Neural crest cell (in vitro differentiated cells): ENCODE results near the gene ELP4. TPM values are rescaled to one million over a fixed set of nuclear protein-coding genes. Genes with fewer than 3 reads are reported as not detected.
A peak's percentile ranks its signal among the peaks of the same experiment; 100 is the strongest.

Source experiments
- DNase-seq: peaks from one replicate; pipeline ENCODE4 v3.0.0; 2021; ENCODE audit warnings: low read depth, mixed read lengths, low spot score
- H3K27ac Mint-ChIP-seq: one replicate; pipeline ENCODE4 v1.8.0; 2021; ENCODE audit warnings: mild to moderate bottlenecking, mixed read lengths; ENCODE audit not compliant: unreplicated experiment
- H3K27me3 Mint-ChIP-seq: 2 replicates; pipeline ENCODE4 v1.8.0; 2021; ENCODE audit warnings: low read depth, mild to moderate bottlenecking, mixed read lengths
- H3K36me3 Mint-ChIP-seq: 2 replicates; pipeline ENCODE4 v1.8.0; 2021; ENCODE audit warnings: low read depth, mild to moderate bottlenecking, mixed read lengths
- H3K4me1 Mint-ChIP-seq: 2 replicates; pipeline ENCODE4 v1.8.0; 2021; ENCODE audit warnings: mixed read lengths
- H3K4me3 Mint-ChIP-seq: one replicate; pipeline ENCODE4 v1.8.0; 2021; ENCODE audit warnings: mild to moderate bottlenecking, mixed read lengths
- H3K9me3 Mint-ChIP-seq: 2 replicates; pipeline ENCODE4 v1.8.0; 2021; ENCODE audit warnings: mixed read lengths
- total RNA-seq: library from RNA; stranded (reverse); gene quantifications from 2 replicates; pipeline ENCODE4 v1.2.1, GENCODE V29; 2021
- TF ChIP-seq, protein P1 (sequence below): fragments of 200-600 bp; sonication (generic); conservative IDR thresholded peaks from 2 replicates; pipeline ENCODE4 v1.5.0; 2021; ENCODE audit warnings: antibody characterized with exemption, mild to moderate bottlenecking

The ELP4 gene
- total RNA-seq, 1 donor from 2014 or later: 19.9 TPM

- no peaks in the 10 kb centered on the region for H3K9me3 Mint-ChIP-seq
- DNase-seq: no peak
- H3K4me3 Mint-ChIP-seq: peak overlapping the region; percentile 73
- TF ChIP-seq, protein P1, sequence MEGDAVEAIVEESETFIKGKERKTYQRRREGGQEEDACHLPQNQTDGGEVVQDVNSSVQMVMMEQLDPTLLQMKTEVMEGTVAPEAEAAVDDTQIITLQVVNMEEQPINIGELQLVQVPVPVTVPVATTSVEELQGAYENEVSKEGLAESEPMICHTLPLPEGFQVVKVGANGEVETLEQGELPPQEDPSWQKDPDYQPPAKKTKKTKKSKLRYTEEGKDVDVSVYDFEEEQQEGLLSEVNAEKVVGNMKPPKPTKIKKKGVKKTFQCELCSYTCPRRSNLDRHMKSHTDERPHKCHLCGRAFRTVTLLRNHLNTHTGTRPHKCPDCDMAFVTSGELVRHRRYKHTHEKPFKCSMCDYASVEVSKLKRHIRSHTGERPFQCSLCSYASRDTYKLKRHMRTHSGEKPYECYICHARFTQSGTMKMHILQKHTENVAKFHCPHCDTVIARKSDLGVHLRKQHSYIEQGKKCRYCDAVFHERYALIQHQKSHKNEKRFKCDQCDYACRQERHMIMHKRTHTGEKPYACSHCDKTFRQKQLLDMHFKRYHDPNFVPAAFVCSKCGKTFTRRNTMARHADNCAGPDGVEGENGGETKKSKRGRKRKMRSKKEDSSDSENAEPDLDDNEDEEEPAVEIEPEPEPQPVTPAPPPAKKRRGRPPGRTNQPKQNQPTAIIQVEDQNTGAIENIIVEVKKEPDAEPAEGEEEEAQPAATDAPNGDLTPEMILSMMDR: no peak
- peaks cover 87% of the 10 kb centered on the region for H3K27me3 Mint-ChIP-seq
- peaks cover 31% of the 10 kb centered on the region for H3K36me3 Mint-ChIP-seq
- peak overlapping the region; percentile 31 for H3K27ac Mint-ChIP-seq
- H3K4me1 Mint-ChIP-seq: peaks cover 71% of the 10 kb centered on the region
Observed at GRCh38 chr11:31796499-31797189, 287.1 kb downstream of the ELP4 start.

DNA sequence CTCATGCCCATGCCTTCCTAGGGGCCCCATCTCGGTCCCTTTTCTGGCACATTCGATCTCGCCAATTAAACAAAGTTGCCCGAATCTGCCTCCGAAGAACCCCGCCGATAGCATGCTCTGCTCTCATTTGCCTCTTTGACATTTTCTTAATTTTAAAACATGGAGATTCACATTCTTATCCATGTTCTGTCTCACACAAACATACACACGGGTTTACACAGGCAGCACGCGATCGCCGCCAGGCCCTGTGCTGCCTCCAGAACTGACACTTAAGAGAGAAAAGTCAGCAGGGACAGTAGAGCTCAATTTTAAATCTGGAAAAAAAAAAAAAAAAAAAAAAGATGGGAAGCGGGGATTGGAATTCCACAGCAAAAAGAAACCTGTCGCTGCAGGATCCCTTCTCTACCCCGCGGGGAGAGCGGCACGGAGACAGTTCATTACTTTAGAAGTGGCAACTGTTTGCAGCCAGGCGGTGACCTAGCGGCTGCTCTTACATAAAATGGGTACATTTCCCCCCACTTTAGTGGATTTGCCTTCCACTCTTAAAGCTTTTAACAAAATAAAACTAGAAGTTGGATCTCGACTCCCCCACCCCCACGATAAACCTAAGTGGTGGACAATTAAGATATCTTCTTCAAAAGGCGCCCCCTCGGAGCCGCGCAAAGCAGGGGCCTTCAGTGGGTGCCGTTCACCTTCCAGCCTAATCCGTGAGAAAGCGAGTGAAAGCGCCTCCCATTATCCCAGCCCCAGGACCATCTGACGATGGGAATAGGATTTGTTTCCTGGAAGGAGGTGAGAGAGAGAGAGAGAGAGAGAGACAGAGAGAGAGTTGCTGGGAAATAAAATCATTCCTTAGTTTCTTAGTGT, 287.9 kb downstream of the ELP4 start:
- DNase-seq: no peak
- peaks cover 31% of the 10 kb centered on the region for H3K36me3 Mint-ChIP-seq

DNA sequence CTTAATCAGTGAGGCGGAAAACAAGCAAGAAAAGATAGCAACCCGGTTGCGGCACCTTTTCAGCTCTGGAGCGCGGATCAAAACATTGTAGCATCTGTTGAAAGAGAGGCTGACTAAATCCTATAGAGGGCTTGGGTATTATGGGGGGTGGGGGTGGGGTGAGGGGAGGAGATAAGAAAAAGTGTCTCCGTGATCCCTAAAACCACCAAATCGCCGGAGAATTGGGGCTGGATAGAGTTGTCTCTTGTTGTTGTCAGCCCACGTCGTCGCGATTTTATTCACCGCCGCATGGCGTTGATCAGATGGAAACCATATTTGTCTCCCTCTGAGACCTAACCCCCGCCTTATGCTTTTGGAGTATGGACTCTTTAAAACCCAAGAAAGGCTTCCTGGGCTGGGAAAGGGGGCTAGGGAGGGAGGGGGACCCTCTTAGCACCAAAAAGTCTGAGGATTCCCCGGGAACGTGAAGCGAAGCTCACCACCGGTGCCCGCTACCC, 288.5 kb downstream of the ELP4 start:
- no peaks in the 10 kb centered on the region for H3K9me3 Mint-ChIP-seq
- H3K36me3 Mint-ChIP-seq: peaks cover 33% of the 10 kb centered on the region
- peaks cover 77% of the 10 kb centered on the region for H3K4me1 Mint-ChIP-seq
- H3K27ac Mint-ChIP-seq: no peak overlapping the region
- H3K27me3 Mint-ChIP-seq: peaks cover 95% of the 10 kb centered on the region
- DNase-seq: no peak
- TF ChIP-seq, protein P1: no peak
- H3K4me3 Mint-ChIP-seq: peak overlapping the region; percentile 61

More for the DNA sequence above, 287.9 kb downstream of the ELP4 start:
- TF ChIP-seq, protein P1: no peak
- peak overlapping the region; percentile 64 for H3K27ac Mint-ChIP-seq
- H3K9me3 Mint-ChIP-seq: no peaks in the 10 kb centered on the region
- peaks cover 94% of the 10 kb centered on the region for H3K27me3 Mint-ChIP-seq
- peaks cover 71% of the 10 kb centered on the region for H3K4me1 Mint-ChIP-seq
- peak overlapping the region; percentile 73 for H3K4me3 Mint-ChIP-seq

- Mint-ChIP-seq H3K27ac (peak overlapping the region; percentile 38), H3K4me3 (peak overlapping the region; percentile 78), H3K27me3 (peaks cover 98% of the 10 kb centered on the region), H3K4me1 (peaks cover 79% of the 10 kb centered on the region), H3K36me3 (peaks cover 36% of the 10 kb centered on the region), H3K9me3 (no peaks in the 10 kb centered on the region)
- TF ChIP-seq, protein P1: peak; percentile 47
- no peak for DNase-seq
Observed at GRCh38 chr11:31798554-31799434, 289.2 kb downstream of the ELP4 start.
